IPS DF 19.7 (cell line): Measurements from ENCODE around the gene SHC1.
A peak's percentile ranks its signal among the peaks of the same experiment; 100 is the strongest.

Experiments
- DNase-seq: peaks from one replicate; pipeline ENCODE4 v3.0.0-alpha.2; 2013; ENCODE audit warnings: low read depth, low spot score

The SHC1 gene

GRCh38 chr1:154937988-154938386, 32.6 kb downstream of the SHC1 start:
- DNase-seq, result no peak

GRCh38 chr1:154937085-154937987, 33.2 kb downstream of the SHC1 start:
- no peak for DNase-seq

- peak; percentile 85 for DNase-seq
Observed at GRCh38 chr1:154936555-154937084, 33.9 kb downstream of the SHC1 start, which contains the start of gene PMVK. Gene PMVK, minus strand, starts transcription at chr1:154936719. Its CDS starts 34 bp downstream, at chr1:154936685.

GRCh38 chr1:154935749-154936554, 34.6 kb downstream of the SHC1 start:
- no peak for DNase-seq

- DNase-seq, result no peak
Observed at GRCh38 chr1:154934358-154934948, 36.1 kb downstream of the SHC1 start.

GRCh38 chr1:154931940-154932487, 38.5 kb downstream of the SHC1 start:
- DNase-seq, result no peak

- DNase-seq, result no peak
Observed at GRCh38 chr1:154926201-154926600, 44.3 kb downstream of the SHC1 start.

- no peak for DNase-seq
Observed at GRCh38 chr1:154925335-154926170, 45.0 kb downstream of the SHC1 start.

GRCh38 chr1:154923695-154924094, 46.9 kb downstream of the SHC1 start:
- DNase-seq, result no peak

- DNase-seq, result no peak
Observed at GRCh38 chr1:154913273-154913672, 57.3 kb downstream of the SHC1 start.

GRCh38 chr1:154912755-154913154, 57.8 kb downstream of the SHC1 start:
- no peak for DNase-seq
